A549 (cell line): Measurements from ENCODE around the gene BCAS1.

Source experiments
- CEBPB ChIP-seq, 2 experiments: fragments of >200 bp in 1 of 2; sonication (Bioruptor Twin) in 1 of 2; formaldehyde crosslinking in 1 of 2; IDR thresholded peaks; 2 replicates each; pipeline ENCODE4 v1.6.1; 2012 to 2016
- CHD2 ChIP-seq: fragments of 150-350 bp; IDR thresholded peaks from 2 replicates; pipeline ENCODE4 v1.6.1; 2014; ENCODE audit warnings: low read length; ENCODE audit not compliant: partially characterized antibody
- CHD4 ChIP-seq: fragments of 200-600 bp; sonication (generic); IDR thresholded peaks from 2 replicates; pipeline ENCODE4 v1.6.1; 2016; ENCODE audit warnings: antibody characterized with exemption, mild to moderate bottlenecking, borderline replicate concordance
- EP300 ChIP-seq, 2 experiments: fragments of >200 bp; sonication (Bioruptor Twin); formaldehyde crosslinking; IDR thresholded peaks; 2 replicates in 1 of 2; 3 replicates in 1 of 2; pipeline ENCODE4 v1.6.1; 2016 to 2017
- POLR2A ChIP-seq: IDR thresholded peaks from 2 replicates; pipeline ENCODE4 v1.6.1; 2012; ENCODE audit warnings: mild to moderate bottlenecking, low read length
- POLR2AphosphoS2 ChIP-seq: conservative IDR thresholded peaks from 2 replicates; pipeline ENCODE4 v1.6.1; 2012; ENCODE audit warnings: low read length, improper control_type of control experiment, inconsistent platforms
- SMC3 ChIP-seq: fragments of >200 bp; sonication (Bioruptor Twin); formaldehyde crosslinking; IDR thresholded peaks from 3 replicates; pipeline ENCODE4 v1.6.1; 2018; ENCODE audit warnings: inconsistent platforms
- TF ChIP-seq, protein P1 (sequence below): fragments of 200-600 bp; sonication (generic); IDR thresholded peaks from 2 replicates; pipeline ENCODE4 v1.6.1; 2016; ENCODE audit warnings: antibody characterized with exemption, mild to moderate bottlenecking, moderate library complexity
- TF ChIP-seq, protein P2 (sequence below): IDR thresholded peaks from 2 replicates; pipeline ENCODE4 v1.6.1; 2012; ENCODE audit warnings: low read depth, borderline replicate concordance
- TF ChIP-seq, protein P3 (sequence below): fragments of >200 bp; sonication (Bioruptor Twin); formaldehyde crosslinking; IDR thresholded peaks from 3 replicates; pipeline ENCODE4 v1.5.1; 2016

DNA sequence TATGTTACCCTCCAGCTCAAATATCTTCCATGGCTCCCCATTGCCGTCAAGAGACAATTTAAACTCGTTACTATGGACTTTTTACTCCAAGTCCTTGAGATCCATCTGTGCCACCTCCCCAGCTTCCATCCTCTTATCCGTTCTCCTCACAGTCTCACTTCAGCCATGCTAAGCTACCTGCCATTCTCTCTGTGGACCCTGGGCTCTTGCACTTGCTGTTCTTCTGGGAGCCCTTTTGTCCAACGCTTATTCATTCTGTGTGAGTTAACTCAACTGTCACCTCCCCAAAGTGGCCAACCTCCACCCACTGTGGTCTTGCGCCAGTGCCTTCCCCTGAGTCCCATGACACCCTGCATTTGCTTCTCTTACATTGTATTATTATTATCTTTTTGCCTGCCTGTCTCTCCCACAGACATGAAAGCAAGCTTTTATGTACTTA lies 132.4 kb downstream of the BCAS1 start:
- TF ChIP-seq, protein P1, sequence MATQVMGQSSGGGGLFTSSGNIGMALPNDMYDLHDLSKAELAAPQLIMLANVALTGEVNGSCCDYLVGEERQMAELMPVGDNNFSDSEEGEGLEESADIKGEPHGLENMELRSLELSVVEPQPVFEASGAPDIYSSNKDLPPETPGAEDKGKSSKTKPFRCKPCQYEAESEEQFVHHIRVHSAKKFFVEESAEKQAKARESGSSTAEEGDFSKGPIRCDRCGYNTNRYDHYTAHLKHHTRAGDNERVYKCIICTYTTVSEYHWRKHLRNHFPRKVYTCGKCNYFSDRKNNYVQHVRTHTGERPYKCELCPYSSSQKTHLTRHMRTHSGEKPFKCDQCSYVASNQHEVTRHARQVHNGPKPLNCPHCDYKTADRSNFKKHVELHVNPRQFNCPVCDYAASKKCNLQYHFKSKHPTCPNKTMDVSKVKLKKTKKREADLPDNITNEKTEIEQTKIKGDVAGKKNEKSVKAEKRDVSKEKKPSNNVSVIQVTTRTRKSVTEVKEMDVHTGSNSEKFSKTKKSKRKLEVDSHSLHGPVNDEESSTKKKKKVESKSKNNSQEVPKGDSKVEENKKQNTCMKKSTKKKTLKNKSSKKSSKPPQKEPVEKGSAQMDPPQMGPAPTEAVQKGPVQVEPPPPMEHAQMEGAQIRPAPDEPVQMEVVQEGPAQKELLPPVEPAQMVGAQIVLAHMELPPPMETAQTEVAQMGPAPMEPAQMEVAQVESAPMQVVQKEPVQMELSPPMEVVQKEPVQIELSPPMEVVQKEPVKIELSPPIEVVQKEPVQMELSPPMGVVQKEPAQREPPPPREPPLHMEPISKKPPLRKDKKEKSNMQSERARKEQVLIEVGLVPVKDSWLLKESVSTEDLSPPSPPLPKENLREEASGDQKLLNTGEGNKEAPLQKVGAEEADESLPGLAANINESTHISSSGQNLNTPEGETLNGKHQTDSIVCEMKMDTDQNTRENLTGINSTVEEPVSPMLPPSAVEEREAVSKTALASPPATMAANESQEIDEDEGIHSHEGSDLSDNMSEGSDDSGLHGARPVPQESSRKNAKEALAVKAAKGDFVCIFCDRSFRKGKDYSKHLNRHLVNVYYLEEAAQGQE, result no peak
- TF ChIP-seq, protein P2, sequence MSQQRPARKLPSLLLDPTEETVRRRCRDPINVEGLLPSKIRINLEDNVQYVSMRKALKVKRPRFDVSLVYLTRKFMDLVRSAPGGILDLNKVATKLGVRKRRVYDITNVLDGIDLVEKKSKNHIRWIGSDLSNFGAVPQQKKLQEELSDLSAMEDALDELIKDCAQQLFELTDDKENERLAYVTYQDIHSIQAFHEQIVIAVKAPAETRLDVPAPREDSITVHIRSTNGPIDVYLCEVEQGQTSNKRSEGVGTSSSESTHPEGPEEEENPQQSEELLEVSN, result no peak
- TF ChIP-seq POLR2AphosphoS2, result no peak
- TF ChIP-seq, protein P3, sequence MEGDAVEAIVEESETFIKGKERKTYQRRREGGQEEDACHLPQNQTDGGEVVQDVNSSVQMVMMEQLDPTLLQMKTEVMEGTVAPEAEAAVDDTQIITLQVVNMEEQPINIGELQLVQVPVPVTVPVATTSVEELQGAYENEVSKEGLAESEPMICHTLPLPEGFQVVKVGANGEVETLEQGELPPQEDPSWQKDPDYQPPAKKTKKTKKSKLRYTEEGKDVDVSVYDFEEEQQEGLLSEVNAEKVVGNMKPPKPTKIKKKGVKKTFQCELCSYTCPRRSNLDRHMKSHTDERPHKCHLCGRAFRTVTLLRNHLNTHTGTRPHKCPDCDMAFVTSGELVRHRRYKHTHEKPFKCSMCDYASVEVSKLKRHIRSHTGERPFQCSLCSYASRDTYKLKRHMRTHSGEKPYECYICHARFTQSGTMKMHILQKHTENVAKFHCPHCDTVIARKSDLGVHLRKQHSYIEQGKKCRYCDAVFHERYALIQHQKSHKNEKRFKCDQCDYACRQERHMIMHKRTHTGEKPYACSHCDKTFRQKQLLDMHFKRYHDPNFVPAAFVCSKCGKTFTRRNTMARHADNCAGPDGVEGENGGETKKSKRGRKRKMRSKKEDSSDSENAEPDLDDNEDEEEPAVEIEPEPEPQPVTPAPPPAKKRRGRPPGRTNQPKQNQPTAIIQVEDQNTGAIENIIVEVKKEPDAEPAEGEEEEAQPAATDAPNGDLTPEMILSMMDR, result no peak
- no peak for TF ChIP-seq CHD4
- TF ChIP-seq POLR2A, result no peak
- no peak for TF ChIP-seq EP300 (IDR thresholded peaks at IDR 0.05)
- TF ChIP-seq CEBPB (IDR thresholded peaks at IDR 0.05), result no peak
- TF ChIP-seq SMC3, result no peak
- no peak for TF ChIP-seq CHD2
